GM12878 (cell line): ENCODE data around the gene NCAPH2. TPM values are rescaled to one million over a fixed set of nuclear protein-coding genes. Genes with fewer than 3 reads are reported as not detected.

Experiments
- ATAC-seq: fragments of 200-7000 bp; cut with Tn5 transposase; 3 replicates; pipeline ENCODE4 v1.9.1; 2020; ENCODE audit warnings: mild to moderate bottlenecking, moderate library complexity
- BruUV-seq: library from RNA; stranded (reverse); fragments of 400-500 nt; replicated peaks from 2 replicates; lab custom pipeline; 2021; lab: Mats Ljungman, UMichigan
- CTCF ChIA-PET: fragments of 300-600 bp; sonication (Branson Sonifier 250); formaldehyde crosslinking; extraction: SDS; loops from one replicate; lab custom pipeline; 2021; ENCODE audit warnings: inconsistent platforms; lab: Yijun Ruan, JAX
- POLR2A ChIA-PET: fragments of 350-600 bp; formaldehyde crosslinking; extraction: SDS; loops from one replicate; lab custom pipeline; 2021; ENCODE audit warnings: inconsistent platforms; lab: Charles Lee
- RAD21 ChIA-PET: fragments of 300-600 bp; sonication (Branson Sonifier 250); formaldehyde crosslinking; loops from one replicate; lab custom pipeline; 2023; ENCODE audit warnings: antibody characterized with exemption; ENCODE audit not compliant: unreplicated experiment; lab: Charles Lee
- SMC1A ChIA-PET: fragments of 300-600 bp; sonication (Branson Sonifier 250); formaldehyde crosslinking; loops from one replicate; lab custom pipeline; 2023; ENCODE audit not compliant: unreplicated experiment, uncharacterized antibody; lab: Charles Lee
- DNase-seq: peaks from one replicate; pipeline ENCODE4 v3.0.0-alpha.2; 2011; ENCODE audit warnings: low read depth, low spot score
- FAIRE-seq: peaks from 3 replicates; lab custom pipeline; 2011; peaks lifted over from hg19 to GRCh38; lab: Jason Lieb, UNC
- H2AFZ ChIP-seq: 2 replicates; pipeline ENCODE4 v1.6.0; 2011; ENCODE audit warnings: low read depth, low read length, control low read depth; ENCODE audit not compliant: control insufficient read depth
- H3K27ac ChIP-seq: 2 replicates; pipeline ENCODE4 v1.5.1; 2011; ENCODE audit warnings: control low read depth; ENCODE audit not compliant: control insufficient read depth, insufficient read depth
- H3K27me3 ChIP-seq, 2 experiments: replicated peaks in 1 of 2; 2 replicates each; pipeline versions ENCODE4 v1.6.0 to v1.6.1; 2011; ENCODE audit warnings: low read length in 1 of 2; ENCODE audit not compliant: control insufficient read depth in 2 of 2, insufficient read depth in 2 of 2
- H3K36me3 ChIP-seq, 2 experiments: 2 replicates each; pipeline ENCODE4 v1.5.1; 2011; ENCODE audit warnings: low read length in 1 of 2; ENCODE audit not compliant: control insufficient read depth in 2 of 2, insufficient read depth in 2 of 2
- H3K4me1 ChIP-seq: 2 replicates; pipeline ENCODE4 v1.6.1; 2011; ENCODE audit warnings: mild to moderate bottlenecking, low read length, moderate library complexity, mixed read lengths; ENCODE audit not compliant: control insufficient read depth, insufficient read depth
- H3K4me2 ChIP-seq: 2 replicates; pipeline ENCODE4 v1.6.0; 2011; ENCODE audit warnings: control low read depth; ENCODE audit not compliant: control insufficient read depth, insufficient read depth
- H3K4me3 ChIP-seq: fragments of 200-600 bp; sonication (generic); 2 replicates; pipeline ENCODE4 v1.5.1; 2016
- H3K79me2 ChIP-seq: 2 replicates; pipeline ENCODE4 v1.6.0; 2011; ENCODE audit warnings: low read length; ENCODE audit not compliant: control insufficient read depth, insufficient read depth
- H3K9ac ChIP-seq: 2 replicates; pipeline ENCODE4 v1.8.0; 2011; ENCODE audit warnings: low read length, control low read depth, mixed read lengths; ENCODE audit not compliant: control insufficient read depth, insufficient read depth
- H3K9me3 ChIP-seq: replicated peaks from 3 replicates; pipeline ENCODE4 v1.5.1; 2011; ENCODE audit warnings: mild to moderate bottlenecking, low read length; ENCODE audit not compliant: control insufficient read depth, insufficient read depth
- H4K20me1 ChIP-seq: 2 replicates; pipeline ENCODE4 v1.6.0; 2011; ENCODE audit not compliant: control insufficient read depth, insufficient read depth
- FOXK2 ChIP-seq: fragments of 450-650 bp; IDR thresholded peaks from 2 replicates; pipeline ENCODE4 v1.6.1; 2017; ENCODE audit warnings: mild to moderate bottlenecking, moderate library complexity
- HDGF ChIP-seq: fragments of 450-650 bp; IDR thresholded peaks from 2 replicates; pipeline ENCODE4 v1.6.1; 2016; ENCODE audit warnings: antibody characterized with exemption
- IRF4 ChIP-seq: IDR thresholded peaks from 2 replicates; pipeline ENCODE4 v1.6.1; 2011; ENCODE audit warnings: low read depth, low read length
- PKNOX1 ChIP-seq: fragments of 450-650 bp; IDR thresholded peaks from 2 replicates; pipeline ENCODE4 v1.6.1; 2016; ENCODE audit warnings: mild to moderate bottlenecking
- SMAD1 ChIP-seq: fragments of 450-650 bp; IDR thresholded peaks from 2 replicates; pipeline ENCODE4 v1.6.1; 2018; ENCODE audit warnings: mild to moderate bottlenecking, low read depth; ENCODE audit not compliant: partially characterized antibody
- SMC3 ChIP-seq: IDR thresholded peaks from 2 replicates; pipeline ENCODE4 v1.6.1; 2011; ENCODE audit warnings: low read length, improper control_type of control experiment, borderline replicate concordance
- TARDBP ChIP-seq: IDR thresholded peaks from 2 replicates; pipeline ENCODE4 v1.6.1; 2016; ENCODE audit warnings: borderline replicate concordance
- TBL1XR1 ChIP-seq: IDR thresholded peaks from 2 replicates; pipeline ENCODE4 v1.6.1; 2012; ENCODE audit warnings: low read depth, low read length, improper control_type of control experiment
- YBX1 ChIP-seq: fragments of 450-650 bp; IDR thresholded peaks from 2 replicates; pipeline ENCODE4 v1.6.1; 2016; ENCODE audit warnings: antibody characterized with exemption
- WGBS: methylation state at CpG from one replicate; pipeline ENCODE4 v1.1.6; 2016; ENCODE audit warnings: low lambda C conversion rate; ENCODE audit not compliant: insufficient replicate concordance, insufficient coverage; ENCODE audit errors: missing lambda C conversion rate; 5-methylcytosine and 5-hydroxymethylcytosine counted together
- in situ Hi-C: fragments of 300-500 bp; cut with MboI; formaldehyde crosslinking; loops from 9 replicates; pipeline ENCODE4 v1.14.3; 2018; ENCODE audit warnings: mixed read lengths
- intact Hi-C: fragments of 100-400 bp; cut with micrococcal nuclease; formaldehyde crosslinking; loops from one replicate; pipeline ENCODE4 v1.14.2; 2022; ENCODE audit not compliant: unreplicated experiment
- polyA plus RNA-seq, 11 experiments: library from polyadenylated mRNA; depleted of rRNA in 4 of 11; unstranded in 6 of 11; stranded (reverse) in 5 of 11; fragments of >200 nt; fragmentation: Nextera tagmentation in 4 of 11; fragmentation: Illumina TruSeq in 1 of 11; extraction: Ambion mirVana in 4 of 11; extraction: Trizol in 1 of 11; gene quantifications; 1 replicate in 1 of 11; 2 replicates in 10 of 11; pipeline versions ENCODE4 v1.2.1 to v1.2.3, GENCODE V29; 2011 to 2016; ENCODE audit warnings: inconsistent platforms in 2 of 11, missing spikeins in 2 of 11, low read depth in 1 of 11
- total RNA-seq, 4 experiments: library from RNA; depleted of rRNA in 3 of 4; stranded (reverse); fragments of >200 nt in 3 of 4; fragmentation: Illumina TruSeq in 1 of 4; extraction: Trizol in 1 of 4; gene quantifications; 2 replicates each; pipeline versions ENCODE4 v1.2.1 to v1.2.3, GENCODE V29; 2013 to 2021

NCAPH2 gene
- total and polyA plus RNA-seq, 10 of the 15 experiments (the other 5 are each of a cell fraction or from before 2014, with no cell fraction given): 5.0 to 110 (median 59.9) TPM

GRCh38 chr22:50465066-50465930 is 42.7 kb upstream of the NCAPH2 start:
- in situ Hi-C loops: no loop called here
- POLR2A ChIA-PET: no interaction called here

More at GRCh38 chr22:50465066-50465930, 42.7 kb upstream of the NCAPH2 start:
- 96% methylated on average over 29 of the region's 30 CpGs for WGBS
- SMC1A ChIA-PET: no interaction called here
- BruUV-seq: no TSS peak
- no peak for ATAC-seq
- no peak overlapping the region for H3K4me3 ChIP-seq
- intact Hi-C loops: no loop called here
- no peak for DNase-seq
- H3K4me2 ChIP-seq: no peak overlapping the region
- H3K36me3 ChIP-seq: peaks cover 11 to 53% of the 10 kb centered on the region in 2 experiments
- H4K20me1 ChIP-seq: no peaks in the 10 kb centered on the region
- RAD21 ChIA-PET: no interaction called here
- FAIRE-seq: no peak
- TF ChIP-seq YBX1 (no peak), TARDBP (no peak), HDGF (no peak), PKNOX1 (no peak), FOXK2 (no peak), IRF4 (no peak), SMC3 (no peak), SMAD1 (no peak), TBL1XR1 (no peak)
- peaks cover 15% of the 10 kb centered on the region for H3K79me2 ChIP-seq
- H3K9ac ChIP-seq: no peak overlapping the region
- no peaks in the 10 kb centered on the region for H3K9me3 ChIP-seq
- no peak overlapping the region for H2AFZ ChIP-seq
- CTCF ChIA-PET: interaction anchor here (0.9 kb wide), 1 partner anchor 33 kb away, joined by 3 read pairs; no protein-coding TSS in a partner anchor
- H3K27ac ChIP-seq: no peak overlapping the region
- no peaks in the 10 kb centered on the region for H3K27me3 ChIP-seq
- H3K4me1 ChIP-seq: peaks cover 14% of the 10 kb centered on the region
